HG03108 (cell line): ENCODE data around the gene FAM217B.

Experiments
- ATAC-seq: cut with Tn5 transposase; IDR thresholded peaks from one replicate; pipeline ENCODE4 v1.9.1; 2021; ENCODE audit warnings: moderate library complexity; ENCODE audit not compliant: unreplicated experiment

FAM217B gene

GRCh38 chr20:59940129-59940955 lies at the start of gene FAM217B, which contains the start of gene PPP1R3D:
FAM217B (plus strand) TSS chr20:59940389; CDS start chr20:59943944, 3,555 bp downstream.
PPP1R3D (minus strand) TSS chr20:59940305; CDS start chr20:59939931, 374 bp downstream.
- ATAC-seq, result peak; percentile 88

- ATAC-seq, result no peak
These were observed 48.6 kb upstream of the FAM217B start for GRCh38 chr20:59891581-59891980.

- ATAC-seq, result no peak
These were observed 44.3 kb upstream of the FAM217B start for GRCh38 chr20:59895908-59896307.

- no peak for ATAC-seq
These were observed 37.7 kb upstream of the FAM217B start for GRCh38 chr20:59902470-59902869.

GRCh38 chr20:59903621-59904020 lies 36.6 kb upstream of the FAM217B start:
- no peak for ATAC-seq

GRCh38 chr20:59908855-59909254 lies 31.3 kb upstream of the FAM217B start:
- ATAC-seq, result no peak

- ATAC-seq, result no peak
These were observed 29.1 kb upstream of the FAM217B start for GRCh38 chr20:59911041-59911440.

- ATAC-seq, result no peak
These were observed 27.6 kb upstream of the FAM217B start for GRCh38 chr20:59912609-59913008.

- no peak for ATAC-seq
These were observed 19.2 kb upstream of the FAM217B start for GRCh38 chr20:59920944-59921343.

- ATAC-seq, result no peak
These were observed 16.7 kb upstream of the FAM217B start for GRCh38 chr20:59923514-59923913.

GRCh38 chr20:59925359-59925758 lies 14.8 kb upstream of the FAM217B start:
- ATAC-seq, result no peak

GRCh38 chr20:59925899-59926298 lies 14.3 kb upstream of the FAM217B start:
- ATAC-seq, result no peak

- no peak for ATAC-seq
These were observed 8.5 kb upstream of the FAM217B start for GRCh38 chr20:59931511-59932312.

- no peak for ATAC-seq
These were observed 7.4 kb upstream of the FAM217B start for GRCh38 chr20:59932616-59933295.

GRCh38 chr20:59933296-59933848 lies 6.8 kb upstream of the FAM217B start, which contains the start of gene SYCP2:
SYCP2 (minus strand) TSS chr20:59933637; CDS start chr20:59922413, 11,224 bp downstream.
- ATAC-seq, result no peak

- peak; percentile 73 for ATAC-seq
These were observed 6.2 kb upstream of the FAM217B start for GRCh38 chr20:59933849-59934585.

GRCh38 chr20:59935457-59936185 lies 4.6 kb upstream of the FAM217B start:
- no peak for ATAC-seq

- no peak for ATAC-seq
These were observed 3.8 kb upstream of the FAM217B start for GRCh38 chr20:59936409-59936808.

GRCh38 chr20:59937150-59937549 lies 3.0 kb upstream of the FAM217B start:
- no peak for ATAC-seq
